GM12872 (cell line): ENCODE measurements around the gene SLC6A3.

ENCODE experiments used
- CTCF ChIP-seq: IDR thresholded peaks from 3 replicates; pipeline ENCODE4 v1.5.1; 2011; ENCODE audit warnings: low read depth, mild to moderate bottlenecking, low read length, moderate library complexity; ENCODE audit not compliant: insufficient read depth

SLC6A3 gene

GRCh38 chr5:1362242-1363015, 82.8 kb downstream of the SLC6A3 start:
- TF ChIP-seq CTCF = no peak

GRCh38 chr5:1360861-1361260, 84.4 kb downstream of the SLC6A3 start:
- TF ChIP-seq CTCF = no peak

GRCh38 chr5:1359713-1360112, 85.5 kb downstream of the SLC6A3 start:
- TF ChIP-seq CTCF = no peak

- no peak for TF ChIP-seq CTCF
Observed at GRCh38 chr5:1359031-1359645, 86.1 kb downstream of the SLC6A3 start.

- TF ChIP-seq CTCF = no peak
Observed at GRCh38 chr5:1358726-1359025, 86.6 kb downstream of the SLC6A3 start.

- no peak for TF ChIP-seq CTCF
Observed at GRCh38 chr5:1357946-1358725, 87.1 kb downstream of the SLC6A3 start.
